Measurements from ENCODE around the gene CCDC33.

DNA sequence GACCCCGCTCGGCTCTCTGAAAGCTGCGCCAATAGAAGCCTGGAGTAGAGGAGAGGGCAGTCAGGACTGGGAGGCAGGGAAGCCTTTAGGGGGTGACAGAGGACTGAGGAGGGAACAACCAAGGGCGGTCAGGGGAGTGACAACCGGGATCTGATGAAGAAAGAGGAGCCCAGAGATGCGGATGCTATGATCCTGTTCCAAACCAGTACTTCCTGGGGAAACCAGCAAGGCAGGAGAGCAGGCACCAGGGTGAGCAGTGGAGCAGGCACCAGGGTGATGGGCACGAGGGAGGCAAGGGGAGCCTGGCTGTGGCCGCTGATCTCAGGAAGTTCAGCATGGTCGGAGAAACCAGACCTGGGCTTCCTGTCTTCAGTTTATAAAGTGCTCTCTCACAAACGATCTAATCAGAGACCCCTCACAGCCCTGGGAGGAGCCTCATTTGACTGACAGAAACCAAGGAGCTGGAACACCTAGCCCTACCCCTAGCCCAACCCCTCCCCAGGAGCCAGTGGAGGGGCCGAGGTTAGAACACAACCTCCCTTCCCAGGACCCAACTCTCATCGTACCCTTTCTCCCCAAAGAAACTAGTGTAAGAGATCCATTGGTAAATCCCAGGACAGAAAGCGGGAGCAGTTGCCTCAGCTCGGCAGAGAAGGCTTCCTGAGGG, 34.9 kb downstream of the CCDC33 start:
- TF ChIP-seq, protein P1, sequence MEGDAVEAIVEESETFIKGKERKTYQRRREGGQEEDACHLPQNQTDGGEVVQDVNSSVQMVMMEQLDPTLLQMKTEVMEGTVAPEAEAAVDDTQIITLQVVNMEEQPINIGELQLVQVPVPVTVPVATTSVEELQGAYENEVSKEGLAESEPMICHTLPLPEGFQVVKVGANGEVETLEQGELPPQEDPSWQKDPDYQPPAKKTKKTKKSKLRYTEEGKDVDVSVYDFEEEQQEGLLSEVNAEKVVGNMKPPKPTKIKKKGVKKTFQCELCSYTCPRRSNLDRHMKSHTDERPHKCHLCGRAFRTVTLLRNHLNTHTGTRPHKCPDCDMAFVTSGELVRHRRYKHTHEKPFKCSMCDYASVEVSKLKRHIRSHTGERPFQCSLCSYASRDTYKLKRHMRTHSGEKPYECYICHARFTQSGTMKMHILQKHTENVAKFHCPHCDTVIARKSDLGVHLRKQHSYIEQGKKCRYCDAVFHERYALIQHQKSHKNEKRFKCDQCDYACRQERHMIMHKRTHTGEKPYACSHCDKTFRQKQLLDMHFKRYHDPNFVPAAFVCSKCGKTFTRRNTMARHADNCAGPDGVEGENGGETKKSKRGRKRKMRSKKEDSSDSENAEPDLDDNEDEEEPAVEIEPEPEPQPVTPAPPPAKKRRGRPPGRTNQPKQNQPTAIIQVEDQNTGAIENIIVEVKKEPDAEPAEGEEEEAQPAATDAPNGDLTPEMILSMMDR (IDR thresholded peaks at IDR 0.05 in 2 of 3, conservative IDR thresholded peaks at IDR 0.05 in 1 of 3; ENCODE audit: borderline replicate concordance in 1 of 3, insufficient read depth in 1 of 3, low read depth in 2 of 3, low read length in 2 of 3) = no peak
- TF ChIP-seq EGR1 (IDR thresholded peaks at IDR 0.05; ENCODE audit: low read depth) = no peak
- TF ChIP-seq EZH2 (IDR thresholded peaks at IDR 0.05) = no peak
- no peak for TF ChIP-seq TCF7L2 (IDR thresholded peaks at IDR 0.05; ENCODE audit: borderline replicate concordance, extremely low read depth, insufficient read depth, insufficient read length)
- no peak for TF ChIP-seq POLR2AphosphoS5 (IDR thresholded peaks at IDR 0.05; ENCODE audit: low read depth, low read length)
- TF ChIP-seq POLR2A (IDR thresholded peaks at IDR 0.05; ENCODE audit: borderline replicate concordance, extremely low read depth, insufficient read depth, insufficient read length) = no peak
- TF ChIP-seq YY1 (IDR thresholded peaks at IDR 0.05; ENCODE audit: extremely low read depth, insufficient replicate concordance, low read depth, low read length) = no peak
- TF ChIP-seq, protein P2, sequence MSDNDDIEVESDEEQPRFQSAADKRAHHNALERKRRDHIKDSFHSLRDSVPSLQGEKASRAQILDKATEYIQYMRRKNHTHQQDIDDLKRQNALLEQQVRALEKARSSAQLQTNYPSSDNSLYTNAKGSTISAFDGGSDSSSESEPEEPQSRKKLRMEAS (IDR thresholded peaks at IDR 0.05) = no peak
- TF ChIP-seq, protein P3, sequence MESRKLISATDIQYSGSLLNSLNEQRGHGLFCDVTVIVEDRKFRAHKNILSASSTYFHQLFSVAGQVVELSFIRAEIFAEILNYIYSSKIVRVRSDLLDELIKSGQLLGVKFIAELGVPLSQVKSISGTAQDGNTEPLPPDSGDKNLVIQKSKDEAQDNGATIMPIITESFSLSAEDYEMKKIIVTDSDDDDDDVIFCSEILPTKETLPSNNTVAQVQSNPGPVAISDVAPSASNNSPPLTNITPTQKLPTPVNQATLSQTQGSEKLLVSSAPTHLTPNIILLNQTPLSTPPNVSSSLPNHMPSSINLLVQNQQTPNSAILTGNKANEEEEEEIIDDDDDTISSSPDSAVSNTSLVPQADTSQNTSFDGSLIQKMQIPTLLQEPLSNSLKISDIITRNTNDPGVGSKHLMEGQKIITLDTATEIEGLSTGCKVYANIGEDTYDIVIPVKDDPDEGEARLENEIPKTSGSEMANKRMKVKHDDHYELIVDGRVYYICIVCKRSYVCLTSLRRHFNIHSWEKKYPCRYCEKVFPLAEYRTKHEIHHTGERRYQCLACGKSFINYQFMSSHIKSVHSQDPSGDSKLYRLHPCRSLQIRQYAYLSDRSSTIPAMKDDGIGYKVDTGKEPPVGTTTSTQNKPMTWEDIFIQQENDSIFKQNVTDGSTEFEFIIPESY (IDR thresholded peaks at IDR 0.05; ENCODE audit: extremely low read depth, insufficient replicate concordance, low read length) = no peak
- no peak for TF ChIP-seq CEBPB (IDR thresholded peaks at IDR 0.05; ENCODE audit: low read depth)
- TF ChIP-seq, protein P4, sequence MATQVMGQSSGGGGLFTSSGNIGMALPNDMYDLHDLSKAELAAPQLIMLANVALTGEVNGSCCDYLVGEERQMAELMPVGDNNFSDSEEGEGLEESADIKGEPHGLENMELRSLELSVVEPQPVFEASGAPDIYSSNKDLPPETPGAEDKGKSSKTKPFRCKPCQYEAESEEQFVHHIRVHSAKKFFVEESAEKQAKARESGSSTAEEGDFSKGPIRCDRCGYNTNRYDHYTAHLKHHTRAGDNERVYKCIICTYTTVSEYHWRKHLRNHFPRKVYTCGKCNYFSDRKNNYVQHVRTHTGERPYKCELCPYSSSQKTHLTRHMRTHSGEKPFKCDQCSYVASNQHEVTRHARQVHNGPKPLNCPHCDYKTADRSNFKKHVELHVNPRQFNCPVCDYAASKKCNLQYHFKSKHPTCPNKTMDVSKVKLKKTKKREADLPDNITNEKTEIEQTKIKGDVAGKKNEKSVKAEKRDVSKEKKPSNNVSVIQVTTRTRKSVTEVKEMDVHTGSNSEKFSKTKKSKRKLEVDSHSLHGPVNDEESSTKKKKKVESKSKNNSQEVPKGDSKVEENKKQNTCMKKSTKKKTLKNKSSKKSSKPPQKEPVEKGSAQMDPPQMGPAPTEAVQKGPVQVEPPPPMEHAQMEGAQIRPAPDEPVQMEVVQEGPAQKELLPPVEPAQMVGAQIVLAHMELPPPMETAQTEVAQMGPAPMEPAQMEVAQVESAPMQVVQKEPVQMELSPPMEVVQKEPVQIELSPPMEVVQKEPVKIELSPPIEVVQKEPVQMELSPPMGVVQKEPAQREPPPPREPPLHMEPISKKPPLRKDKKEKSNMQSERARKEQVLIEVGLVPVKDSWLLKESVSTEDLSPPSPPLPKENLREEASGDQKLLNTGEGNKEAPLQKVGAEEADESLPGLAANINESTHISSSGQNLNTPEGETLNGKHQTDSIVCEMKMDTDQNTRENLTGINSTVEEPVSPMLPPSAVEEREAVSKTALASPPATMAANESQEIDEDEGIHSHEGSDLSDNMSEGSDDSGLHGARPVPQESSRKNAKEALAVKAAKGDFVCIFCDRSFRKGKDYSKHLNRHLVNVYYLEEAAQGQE (IDR thresholded peaks at IDR 0.05; ENCODE audit: low read depth) = no peak
- no peak for TF ChIP-seq ZNF274 (IDR thresholded peaks at IDR 0.05; ENCODE audit: low read depth, low read length)
- TF ChIP-seq RAD21 (IDR thresholded peaks at IDR 0.05; ENCODE audit: low read depth) = no peak
- no peak for TF ChIP-seq FOSL1 (IDR thresholded peaks at IDR 0.05; ENCODE audit: low read depth)

Data from HCT116 (cell line).